ENCODE measurements around the gene ADAMTSL2.

The ADAMTSL2 gene

DNA sequence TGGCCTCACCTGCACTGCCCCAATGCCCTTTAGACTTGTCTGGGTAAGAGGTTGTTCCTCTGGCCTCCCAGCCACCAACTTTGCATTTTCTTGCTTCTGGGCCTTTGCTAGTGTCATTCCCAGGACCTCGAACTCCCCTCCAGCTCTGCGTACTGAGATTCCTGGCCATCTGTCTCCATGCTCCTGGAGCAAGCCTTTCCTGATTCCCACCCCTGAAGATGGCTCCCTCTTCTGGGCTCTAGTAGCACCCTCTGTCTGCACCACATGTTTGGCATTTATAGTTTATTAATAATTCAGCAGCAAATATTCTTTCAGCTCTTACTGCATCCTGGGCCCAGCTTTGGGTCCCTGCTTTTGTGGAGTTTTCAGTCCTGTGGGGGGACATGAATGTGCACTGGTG, 59.8 kb downstream of the ADAMTSL2 start:
- Mint-ChIP-seq H3K27me3 (peaks cover 9% of the 10 kb centered on the region), H3K4me3 (no peak overlapping the region), H3K9me3 (peaks cover 14% of the 10 kb centered on the region), H3K4me1 (ENCODE audit: low read depth) (no peaks in the 10 kb centered on the region), H3K36me3 (ENCODE audit: low read depth) (no peaks in the 10 kb centered on the region), H3K27ac (no peak overlapping the region)
- no peak for DNase-seq

- Mint-ChIP-seq H3K27me3 (peaks cover 9% of the 10 kb centered on the region), H3K9me3 (peaks cover 14% of the 10 kb centered on the region), H3K36me3 (ENCODE audit: low read depth) (no peaks in the 10 kb centered on the region), H3K4me1 (ENCODE audit: low read depth) (no peaks in the 10 kb centered on the region), H3K4me3 (no peak overlapping the region), H3K27ac (no peak overlapping the region)
- DNase-seq: no peak
Measured at GRCh38 chr9:133595910-133596309, 61.4 kb downstream of the ADAMTSL2 start.

DNA sequence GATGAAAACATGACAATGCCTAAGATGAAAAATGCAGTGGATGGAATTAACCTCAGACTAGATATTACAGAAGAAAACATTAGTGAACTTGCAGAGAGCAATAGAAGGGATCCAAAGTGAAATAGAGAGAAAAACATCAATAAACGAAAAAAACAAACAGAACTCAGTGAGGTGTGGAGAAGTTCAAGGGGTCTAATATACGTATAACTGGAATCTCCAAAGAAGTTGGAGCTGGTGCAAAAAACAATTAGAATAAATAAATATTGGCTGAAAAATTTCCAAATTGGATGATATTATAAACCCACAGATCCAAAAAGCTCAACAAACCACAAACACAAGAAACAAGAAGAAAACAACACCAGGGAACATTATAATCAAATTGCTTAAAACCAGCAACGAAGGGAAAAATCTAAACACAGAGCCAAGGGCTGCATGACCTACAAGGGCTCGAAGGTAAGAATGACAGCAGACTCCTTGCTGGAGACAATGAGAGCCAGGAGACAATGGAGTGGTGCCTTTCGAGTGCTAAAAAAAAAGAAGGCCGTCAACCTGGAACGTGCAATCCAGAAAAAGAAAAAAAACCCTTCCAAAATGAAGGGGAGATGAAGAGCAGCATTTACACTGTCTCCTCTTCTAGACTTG, 62.9 kb downstream of the ADAMTSL2 start:
- DNase-seq: no peak
- Mint-ChIP-seq H3K4me3 (no peak overlapping the region), H3K27me3 (peaks cover 9% of the 10 kb centered on the region), H3K36me3 (ENCODE audit: low read depth) (no peaks in the 10 kb centered on the region), H3K4me1 (ENCODE audit: low read depth) (no peaks in the 10 kb centered on the region), H3K9me3 (peaks cover 14% of the 10 kb centered on the region), H3K27ac (no peak overlapping the region)

- H3K27me3 Mint-ChIP-seq: peaks cover 3% of the 10 kb centered on the region
- DNase-seq: no peak
- no peak overlapping the region for H3K27ac Mint-ChIP-seq
- H3K9me3 Mint-ChIP-seq: peaks cover 14% of the 10 kb centered on the region
- H3K36me3 Mint-ChIP-seq (ENCODE audit: low read depth): no peaks in the 10 kb centered on the region
- H3K4me1 Mint-ChIP-seq (ENCODE audit: low read depth): no peaks in the 10 kb centered on the region
- no peak overlapping the region for H3K4me3 Mint-ChIP-seq
Measured at GRCh38 chr9:133598978-133599377, 64.5 kb downstream of the ADAMTSL2 start.

GRCh38 chr9:133599470-133600173, 65.1 kb downstream of the ADAMTSL2 start:
- DNase-seq: no peak
- peaks cover 8% of the 10 kb centered on the region for H3K27me3 Mint-ChIP-seq
- H3K4me3 Mint-ChIP-seq: no peak overlapping the region
- H3K27ac Mint-ChIP-seq: no peak overlapping the region
- no peaks in the 10 kb centered on the region for H3K36me3 Mint-ChIP-seq (ENCODE audit: low read depth)
- H3K9me3 Mint-ChIP-seq: peaks cover 14% of the 10 kb centered on the region
- H3K4me1 Mint-ChIP-seq (ENCODE audit: low read depth): peaks cover 5% of the 10 kb centered on the region

DNA sequence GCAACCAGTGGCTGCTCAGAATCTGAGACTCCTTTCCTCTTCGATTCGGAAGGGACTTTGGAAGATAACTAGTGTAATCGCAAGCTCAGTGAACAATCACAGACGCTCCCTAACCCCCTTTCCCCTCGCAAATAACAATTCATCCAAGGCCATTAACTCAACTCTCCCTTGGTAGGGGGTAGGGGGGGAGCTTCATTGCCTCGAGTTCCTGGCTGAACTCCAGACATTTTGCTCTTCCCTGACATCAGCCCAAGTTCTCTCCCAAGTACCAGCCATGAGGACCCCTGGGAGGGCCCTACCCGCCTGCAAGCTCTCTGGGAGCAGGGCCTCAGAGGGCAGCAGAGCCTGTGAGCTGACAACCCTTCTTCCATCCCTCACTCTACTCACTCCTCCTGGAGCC, 66.2 kb downstream of the ADAMTSL2 start:
- Mint-ChIP-seq H3K36me3 (ENCODE audit: low read depth) (no peaks in the 10 kb centered on the region), H3K27ac (no peak overlapping the region), H3K4me1 (ENCODE audit: low read depth) (peaks cover 6% of the 10 kb centered on the region), H3K4me3 (no peak overlapping the region), H3K27me3 (peaks cover 11% of the 10 kb centered on the region), H3K9me3 (peaks cover 14% of the 10 kb centered on the region)
- no peak for DNase-seq

- Mint-ChIP-seq H3K4me3 (no peak overlapping the region), H3K36me3 (ENCODE audit: low read depth) (no peaks in the 10 kb centered on the region), H3K27ac (no peak overlapping the region), H3K9me3 (peaks cover 14% of the 10 kb centered on the region), H3K4me1 (ENCODE audit: low read depth) (peaks cover 6% of the 10 kb centered on the region), H3K27me3 (peaks cover 18% of the 10 kb centered on the region)
- no peak for DNase-seq
Measured at GRCh38 chr9:133601746-133602145, 67.2 kb downstream of the ADAMTSL2 start.

DNA sequence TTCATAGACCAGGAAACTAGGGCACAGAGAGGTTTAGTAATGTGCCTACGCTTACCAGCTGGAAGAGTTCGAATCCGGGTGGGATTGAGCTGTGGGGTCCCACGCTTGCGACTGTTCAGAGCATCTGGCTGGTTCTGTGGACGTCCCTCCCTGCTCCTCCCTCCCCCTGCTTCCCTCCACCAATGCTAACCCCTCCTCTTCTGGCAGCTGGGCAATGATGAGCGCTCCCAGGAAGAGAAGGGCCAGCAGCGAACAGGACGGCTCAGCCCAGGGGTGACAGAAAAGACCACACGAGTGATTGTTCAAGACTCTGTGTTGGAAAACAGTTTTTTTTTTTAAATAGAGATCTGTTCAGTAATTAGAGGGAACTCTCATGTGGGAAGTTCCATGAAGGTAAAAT, 67.8 kb downstream of the ADAMTSL2 start:
- Mint-ChIP-seq H3K9me3 (peaks cover 9% of the 10 kb centered on the region), H3K4me1 (ENCODE audit: low read depth) (peaks cover 6% of the 10 kb centered on the region), H3K4me3 (no peak overlapping the region), H3K27me3 (peaks cover 24% of the 10 kb centered on the region), H3K27ac (no peak overlapping the region), H3K36me3 (ENCODE audit: low read depth) (no peaks in the 10 kb centered on the region)
- DNase-seq: no peak

GRCh38 chr9:133603135-133603927, 68.8 kb downstream of the ADAMTSL2 start:
- no peak overlapping the region for H3K27ac Mint-ChIP-seq
- H3K36me3 Mint-ChIP-seq (ENCODE audit: low read depth): no peaks in the 10 kb centered on the region
- no peak for DNase-seq
- H3K4me1 Mint-ChIP-seq (ENCODE audit: low read depth): peaks cover 6% of the 10 kb centered on the region
- H3K27me3 Mint-ChIP-seq: peaks cover 34% of the 10 kb centered on the region
- no peak overlapping the region for H3K4me3 Mint-ChIP-seq
- H3K9me3 Mint-ChIP-seq: no peaks in the 10 kb centered on the region

- Mint-ChIP-seq H3K4me3 (no peak overlapping the region), H3K4me1 (ENCODE audit: low read depth) (peaks cover 6% of the 10 kb centered on the region), H3K27ac (no peak overlapping the region), H3K36me3 (ENCODE audit: low read depth) (no peaks in the 10 kb centered on the region), H3K27me3 (peaks cover 39% of the 10 kb centered on the region), H3K9me3 (no peaks in the 10 kb centered on the region)
- peak; percentile 49 for DNase-seq
Measured at GRCh38 chr9:133604214-133604613, 69.7 kb downstream of the ADAMTSL2 start.

- Mint-ChIP-seq H3K4me3 (no peak overlapping the region), H3K9me3 (no peaks in the 10 kb centered on the region), H3K27ac (no peak overlapping the region), H3K27me3 (peaks cover 44% of the 10 kb centered on the region), H3K4me1 (ENCODE audit: low read depth) (peaks cover 6% of the 10 kb centered on the region), H3K36me3 (ENCODE audit: low read depth) (no peaks in the 10 kb centered on the region)
- DNase-seq: no peak
Measured at GRCh38 chr9:133604856-133605255, 70.4 kb downstream of the ADAMTSL2 start.

DNA sequence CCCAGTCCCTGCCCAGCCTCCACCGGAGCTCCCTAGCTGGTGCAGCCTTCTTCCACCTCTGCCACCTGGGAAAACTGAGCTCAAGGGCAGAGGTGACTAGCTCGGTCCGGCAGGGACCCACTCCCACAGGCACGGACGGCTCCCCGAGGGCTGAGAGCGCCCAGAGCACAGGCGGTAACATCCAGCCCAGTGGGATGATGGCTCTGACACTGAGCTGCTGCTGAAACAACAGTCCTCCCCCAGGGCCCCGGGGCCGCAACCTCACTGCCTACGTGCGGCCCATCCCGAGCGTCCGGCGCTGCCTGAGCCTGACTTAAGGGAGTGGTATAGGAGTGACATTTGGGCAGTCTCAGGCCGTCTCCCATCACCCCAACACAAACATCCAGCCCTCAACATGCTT, 70.9 kb downstream of the ADAMTSL2 start:
- no peaks in the 10 kb centered on the region for H3K9me3 Mint-ChIP-seq
- peaks cover 50% of the 10 kb centered on the region for H3K27me3 Mint-ChIP-seq
- no peak overlapping the region for H3K27ac Mint-ChIP-seq
- peaks cover 6% of the 10 kb centered on the region for H3K4me1 Mint-ChIP-seq (ENCODE audit: low read depth)
- H3K36me3 Mint-ChIP-seq (ENCODE audit: low read depth): no peaks in the 10 kb centered on the region
- no peak overlapping the region for H3K4me3 Mint-ChIP-seq
- DNase-seq: no peak

DNA sequence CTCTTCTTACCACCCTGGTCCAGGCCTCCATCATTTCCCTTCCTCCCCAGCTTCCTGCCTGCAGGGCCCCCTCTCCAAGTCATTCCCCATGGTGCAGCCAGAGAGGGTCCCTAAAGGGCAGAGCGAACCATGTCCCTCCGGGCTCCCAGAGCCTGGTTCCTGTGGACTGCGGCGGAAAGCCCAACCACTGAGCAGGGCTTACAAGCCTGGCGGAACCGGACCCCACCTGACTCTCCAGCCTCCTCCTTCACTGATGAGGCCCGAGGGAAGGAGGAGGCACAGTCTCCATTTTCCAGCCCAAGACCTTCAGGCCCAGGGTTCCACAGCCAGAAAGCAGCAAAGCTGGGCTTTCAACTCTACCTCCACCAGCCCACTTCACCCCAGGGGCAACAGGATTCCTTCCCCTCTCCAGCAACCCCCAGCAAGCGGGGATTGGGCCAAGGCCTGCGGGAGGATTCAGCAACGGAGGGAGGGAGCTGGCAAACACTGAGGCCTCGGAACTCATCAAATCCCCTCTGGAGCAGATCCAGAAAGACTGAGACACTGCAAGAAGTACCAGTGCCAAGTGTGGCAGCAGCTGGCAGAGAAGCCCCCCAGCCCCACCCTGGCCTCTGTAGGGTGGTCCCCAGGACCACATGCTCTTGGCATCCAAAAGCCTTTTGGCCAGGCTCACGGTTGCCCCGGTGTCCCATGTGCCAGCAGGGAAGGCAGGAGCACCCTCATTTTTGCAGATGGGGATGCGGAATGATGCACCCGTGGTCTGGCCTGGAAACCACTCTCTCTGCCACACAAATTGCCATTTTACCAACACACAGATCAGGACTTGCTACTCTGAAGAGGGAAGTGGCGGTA, 71.6 kb downstream of the ADAMTSL2 start:
- Mint-ChIP-seq H3K4me1 (ENCODE audit: low read depth) (peaks cover 6% of the 10 kb centered on the region), H3K27ac (no peak overlapping the region), H3K4me3 (no peak overlapping the region), H3K27me3 (peaks cover 56% of the 10 kb centered on the region), H3K9me3 (no peaks in the 10 kb centered on the region), H3K36me3 (ENCODE audit: low read depth) (no peaks in the 10 kb centered on the region)
- no peak for DNase-seq

GRCh38 chr9:133606708-133607025, 72.2 kb downstream of the ADAMTSL2 start:
- Mint-ChIP-seq H3K9me3 (no peaks in the 10 kb centered on the region), H3K27ac (no peak overlapping the region), H3K27me3 (peaks cover 62% of the 10 kb centered on the region), H3K36me3 (ENCODE audit: low read depth) (no peaks in the 10 kb centered on the region), H3K4me3 (no peak overlapping the region), H3K4me1 (ENCODE audit: low read depth) (peaks cover 6% of the 10 kb centered on the region)
- DNase-seq: no peak

All from activated T-cell treated with anti-CD3 and anti-CD28 coated beads, Interleukin-2, amount 50 U/mL, for 24 hours (primary cell).